Measurements from ENCODE around the gene ETF1. TPM values are rescaled to one million over a fixed set of nuclear protein-coding genes. Genes with fewer than 3 reads are reported as not detected.

The ETF1 gene
- total RNA-seq, 5 donors from 2014 or later (not counting 1 experiment from before 2014, with no cell fraction given), result 40.1 to 115 (median 43.2) TPM

DNA sequence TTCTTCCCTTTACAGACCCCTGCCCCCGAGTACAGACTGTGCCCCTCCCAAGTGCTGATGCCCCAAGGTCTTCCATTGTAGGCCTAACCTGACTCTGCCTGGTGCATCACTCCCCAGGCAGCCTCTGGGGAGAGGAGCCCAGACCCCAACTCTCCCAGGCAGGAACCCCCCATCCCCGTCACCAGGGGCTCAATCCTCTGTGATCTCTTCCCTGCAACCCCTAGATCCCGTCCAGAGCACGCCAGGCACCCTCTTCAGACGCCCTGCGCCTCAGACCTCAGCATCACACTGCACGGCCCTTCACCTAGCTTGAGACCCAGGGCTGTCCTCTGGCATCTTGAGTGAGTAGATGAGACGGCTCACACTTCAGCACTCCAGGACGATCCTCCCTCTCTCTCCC, 84.2 kb downstream of the ETF1 start:
- H3K4me3 Mint-ChIP-seq, result peak overlapping the region in 2 of 3 donors; percentile 36 to 71
- peak overlapping the region; percentile 87 to 96 for H3K27ac Mint-ChIP-seq
- 80% methylated on average over 8 of the region's 9 CpGs for WGBS (ENCODE audit: insufficient coverage)
- H3K9me3 ChIP-seq, result no peaks in the 10 kb centered on the region
- DNase-seq, result no peak
- H3K27ac ChIP-seq (ENCODE audit: low read length), result peak overlapping the region; percentile 65
- peaks cover 34 to 42% (median 37%) of the 10 kb centered on the region in 3 donors for H3K4me1 Mint-ChIP-seq
- no peaks in the 10 kb centered on the region for H3K9me3 Mint-ChIP-seq
- peaks cover 25 to 46% of the 10 kb centered on the region in 2 experiments for H3K4me1 ChIP-seq (ENCODE audit: control insufficient read depth in 1 of 2, extremely low read depth in 1 of 2, insufficient read depth in 2 of 2, low read length in 2 of 2)
- H3K36me3 Mint-ChIP-seq, result no peaks in the 10 kb centered on the region
- no peaks in the 10 kb centered on the region for H3K27me3 Mint-ChIP-seq
- CTCF ChIA-PET, result interaction anchor here in 1 of 2 donors (0.6 kb wide), 1 partner anchor 34 kb away, joined by 6 read pairs; no protein-coding TSS in a partner anchor
- H3K4me3 ChIP-seq (ENCODE audit: control insufficient read depth in 1 of 2, extremely low read depth in 1 of 2, low read length in 1 of 2), result no peak overlapping the region
- POLR2A ChIA-PET, result interaction anchor here in 1 of 2 donors (0.5 kb wide), 1 partner anchor 884 kb away, joined by 3 read pairs; no protein-coding TSS in a partner anchor
- peaks cover 0 to 7% of the 10 kb centered on the region in 2 experiments for H3K27me3 ChIP-seq (replicated peaks in 1 of 2; ENCODE audit: control insufficient read depth in 2 of 2, extremely low read depth in 1 of 2, insufficient read depth in 2 of 2, low read length in 1 of 2)
- peaks cover 0 to 4% of the 10 kb centered on the region in 2 donors for H3K36me3 ChIP-seq (ENCODE audit: control insufficient read depth in 2 of 2, extremely low read depth in 1 of 2, insufficient read depth in 1 of 2, low read length in 1 of 2)
- ATAC-seq (replicated peaks in 1 of 4), result no peak

DNA sequence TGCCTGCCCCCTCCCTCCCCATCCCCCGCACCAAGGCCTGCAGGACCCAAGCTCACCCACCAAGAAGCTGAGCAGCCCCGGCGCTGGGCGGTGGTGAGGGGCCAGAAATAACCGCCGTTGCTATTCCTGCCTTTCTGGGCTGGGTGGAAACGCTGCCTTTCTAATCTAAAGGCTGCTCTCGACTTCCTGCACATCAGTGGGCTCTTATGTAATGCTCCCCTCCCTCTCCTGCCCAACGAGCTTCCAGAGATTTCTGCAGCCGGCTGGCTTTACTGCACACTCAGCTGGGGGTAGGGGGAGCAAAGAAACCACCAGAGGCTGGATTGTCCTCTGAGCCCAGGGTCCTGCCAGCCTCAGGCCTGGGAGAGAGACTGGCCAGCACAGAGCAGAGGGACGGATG, 84.7 kb downstream of the ETF1 start:
- H3K36me3 Mint-ChIP-seq, result no peaks in the 10 kb centered on the region
- peak overlapping the region; percentile 65 for H3K27ac ChIP-seq (ENCODE audit: low read length)
- H3K9me3 ChIP-seq, result no peaks in the 10 kb centered on the region
- H3K4me3 ChIP-seq (ENCODE audit: control insufficient read depth in 1 of 2, extremely low read depth in 1 of 2, low read length in 1 of 2), result no peak overlapping the region
- ATAC-seq (replicated peaks in 1 of 4) (no peak), DNase-seq (no peak)
- WGBS (ENCODE audit: insufficient coverage), result 46% methylated on average over 6 of the region's 11 CpGs
- H3K4me3 Mint-ChIP-seq, result peak overlapping the region in 1 of 3 donors; percentile 71
- peaks cover 0 to 8% of the 10 kb centered on the region in 2 experiments for H3K27me3 ChIP-seq (replicated peaks in 1 of 2; ENCODE audit: control insufficient read depth in 2 of 2, extremely low read depth in 1 of 2, insufficient read depth in 2 of 2, low read length in 1 of 2)
- no peaks in the 10 kb centered on the region for H3K27me3 Mint-ChIP-seq
- H3K4me1 Mint-ChIP-seq, result peaks cover 32 to 42% (median 37%) of the 10 kb centered on the region in 3 donors
- no peaks in the 10 kb centered on the region for H3K9me3 Mint-ChIP-seq
- peak overlapping the region in 1 of 2 donors; percentile 96 for H3K27ac Mint-ChIP-seq
- ChIA-PET CTCF (interaction anchor here in 1 of 2 donors (0.6 to 1.1 kb wide), 2 partner anchors 34 to 85 kb away, joined by 3 to 6 read pairs; partner anchors contain the start of gene ETF1), POLR2A (no interaction called here)
- H3K4me1 ChIP-seq (ENCODE audit: control insufficient read depth in 1 of 2, extremely low read depth in 1 of 2, insufficient read depth in 2 of 2, low read length in 2 of 2), result peaks cover 25 to 41% of the 10 kb centered on the region in 2 experiments
- peaks cover 0 to 4% of the 10 kb centered on the region in 2 donors for H3K36me3 ChIP-seq (ENCODE audit: control insufficient read depth in 2 of 2, extremely low read depth in 1 of 2, insufficient read depth in 1 of 2, low read length in 1 of 2)

DNA sequence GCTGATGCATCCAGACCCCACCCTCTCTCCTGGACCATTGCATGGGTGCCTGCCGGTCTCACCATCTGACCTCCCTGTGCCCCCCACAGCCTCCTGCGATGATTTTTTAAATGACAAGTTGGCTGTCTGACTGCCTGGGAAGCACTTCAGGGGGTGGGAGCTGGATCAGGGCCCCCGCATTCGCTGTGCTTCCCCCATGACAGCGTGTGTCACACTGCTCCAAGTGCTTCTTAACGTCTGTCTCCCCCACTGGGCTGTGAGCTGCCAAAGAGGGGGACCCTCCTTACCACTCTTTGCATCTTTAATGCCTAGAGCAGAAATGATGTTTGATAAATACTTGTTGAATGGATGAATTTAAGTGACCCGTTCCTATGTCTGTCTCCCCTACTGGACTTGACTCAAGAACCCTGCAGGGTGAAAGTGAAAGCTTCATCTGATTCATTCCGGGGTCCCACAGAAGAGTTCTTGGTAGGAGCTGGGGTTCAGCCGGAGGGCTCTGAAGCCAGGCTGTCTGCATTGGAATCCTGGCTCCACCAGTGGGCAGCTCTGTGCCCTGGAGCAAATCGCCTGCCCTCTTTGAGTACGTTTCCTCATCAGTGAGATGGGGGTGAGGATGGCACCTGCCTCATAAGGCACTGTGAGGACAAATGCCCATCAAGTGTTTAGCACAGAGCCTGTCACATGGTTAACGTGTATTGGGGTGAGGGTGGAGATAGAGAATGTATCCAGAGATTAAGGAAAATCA, 85.3 kb downstream of the ETF1 start:
- H3K4me3 Mint-ChIP-seq, result peak overlapping the region in 1 of 3 donors; percentile 71
- DNase-seq, result no peak

More for the DNA sequence above, 85.3 kb downstream of the ETF1 start:
- Mint-ChIP-seq H3K9me3 (no peaks in the 10 kb centered on the region), H3K36me3 (no peaks in the 10 kb centered on the region), H3K4me1 (peaks cover 32 to 42% (median 36%) of the 10 kb centered on the region in 3 donors), H3K27me3 (no peaks in the 10 kb centered on the region), H3K27ac (peak overlapping the region in 1 of 2 donors; percentile 45)
- Histone ChIP-seq H3K27me3 (replicated peaks in 1 of 2; ENCODE audit: control insufficient read depth in 2 of 2, extremely low read depth in 1 of 2, insufficient read depth in 2 of 2, low read length in 1 of 2) (peaks cover 0 to 8% of the 10 kb centered on the region in 2 experiments), H3K4me3 (ENCODE audit: control insufficient read depth in 1 of 2, extremely low read depth in 1 of 2, low read length in 1 of 2) (no peak overlapping the region), H3K4me1 (ENCODE audit: control insufficient read depth in 1 of 2, extremely low read depth in 1 of 2, insufficient read depth in 2 of 2, low read length in 2 of 2) (peaks cover 25 to 35% of the 10 kb centered on the region in 2 experiments), H3K27ac (ENCODE audit: low read length) (peak overlapping the region; percentile 19), H3K9me3 (no peaks in the 10 kb centered on the region), H3K36me3 (ENCODE audit: control insufficient read depth in 2 of 2, extremely low read depth in 1 of 2, insufficient read depth in 1 of 2, low read length in 1 of 2) (peaks cover 0 to 4% of the 10 kb centered on the region in 2 donors)
- ChIA-PET CTCF (interaction anchor here in 1 of 2 donors (1.1 to 1.2 kb wide), 2 partner anchors 42 to 85 kb away, joined by 3 to 4 read pairs; partner anchors contain the start of gene ETF1), POLR2A (no interaction called here)
- WGBS (ENCODE audit: insufficient coverage), result 87% methylated on average over 8 of the region's 12 CpGs
- ATAC-seq (replicated peaks in 1 of 4), result no peak

Other genes starting within 250 kb of the ETF1 start
- gene CDC25C, start 211.4 kb downstream of the ETF1 start, total RNA-seq, result under 1 TPM in 1 of 5 donors, not detected in 4; 0.23 TPM
- 10 to 100 TPM; 22.2 to 58.3 (median 25.5) TPM for gene FAM53C, start 205.0 kb downstream of the ETF1 start, total RNA-seq
- 10 to 100 TPM; 72.9 to 78.3 (median 76.0) TPM for gene KDM3B, start 190.6 kb downstream of the ETF1 start, total RNA-seq
- under 1 TPM; 0.18 to 0.61 (median 0.42) TPM for gene REEP2, start 104.2 kb downstream of the ETF1 start, total RNA-seq
- 10 to 100 TPM in 1 of 5 donors, 1 to 10 TPM in 4; 6.8 to 13.8 (median 8.0) TPM for gene EGR1, start 77.8 kb downstream of the ETF1 start, total RNA-seq
- gene HSPA9, start 32.2 kb upstream of the ETF1 start, total RNA-seq, result 100 to 1,000 TPM; 148 to 299 (median 162) TPM
- 10 to 100 TPM; 13.5 to 33.3 (median 18.5) TPM for gene CTNNA1, start 210.2 kb upstream of the ETF1 start, total RNA-seq